GM19324 (cell line): ENCODE data around the gene ATP10D.

Experiments used
- ATAC-seq: cut with Tn5 transposase; IDR thresholded peaks from one replicate; pipeline ENCODE4 v1.9.1; 2021; ENCODE audit warnings: mild to moderate bottlenecking, moderate library complexity; ENCODE audit not compliant: unreplicated experiment, low FRiP score

The ATP10D gene

GRCh38 chr4:47570816-47571215, 85.7 kb downstream of the ATP10D start:
- no peak for ATAC-seq

- no peak for ATAC-seq
These were observed 87.9 kb downstream of the ATP10D start for GRCh38 chr4:47572981-47573380.

DNA sequence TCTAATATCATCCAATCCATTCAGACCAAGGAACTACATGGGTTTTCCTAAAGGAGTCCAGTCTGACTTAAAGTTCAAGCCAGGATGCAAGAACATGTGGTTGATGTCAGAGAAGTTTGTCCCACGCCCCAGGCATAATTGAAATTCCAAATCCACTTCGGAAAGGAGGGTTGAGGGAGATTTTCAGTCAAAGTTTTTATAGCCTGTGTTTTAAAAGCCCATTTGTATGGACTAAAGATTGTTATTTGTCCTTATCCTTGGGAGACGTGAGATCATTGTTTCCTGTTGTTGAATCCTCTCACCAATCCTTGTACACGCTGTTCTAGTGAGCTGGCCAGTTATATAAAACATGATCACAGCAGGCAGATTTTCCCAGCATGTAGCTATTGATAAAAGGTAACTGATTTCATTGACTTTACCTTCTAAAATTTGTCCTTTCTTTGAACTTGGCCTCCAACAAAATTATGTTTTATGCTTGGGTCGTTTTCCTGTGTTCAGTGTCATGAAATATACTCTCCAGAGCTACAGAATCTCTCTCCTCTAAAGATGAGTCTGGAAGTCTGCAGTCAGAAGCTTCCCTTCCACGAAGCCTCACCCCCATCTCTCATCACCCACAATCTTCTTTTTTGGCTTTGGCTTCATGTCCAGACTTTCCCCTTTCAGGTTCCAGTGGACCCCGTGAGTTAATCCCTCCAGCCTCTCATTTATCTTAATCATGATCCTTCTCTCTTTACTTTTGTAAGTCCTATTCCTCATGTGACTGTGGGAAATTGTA, 92.9 kb downstream of the ATP10D start:
- ATAC-seq = no peak

GRCh38 chr4:47579235-47579634, 94.2 kb downstream of the ATP10D start:
- no peak for ATAC-seq

DNA sequence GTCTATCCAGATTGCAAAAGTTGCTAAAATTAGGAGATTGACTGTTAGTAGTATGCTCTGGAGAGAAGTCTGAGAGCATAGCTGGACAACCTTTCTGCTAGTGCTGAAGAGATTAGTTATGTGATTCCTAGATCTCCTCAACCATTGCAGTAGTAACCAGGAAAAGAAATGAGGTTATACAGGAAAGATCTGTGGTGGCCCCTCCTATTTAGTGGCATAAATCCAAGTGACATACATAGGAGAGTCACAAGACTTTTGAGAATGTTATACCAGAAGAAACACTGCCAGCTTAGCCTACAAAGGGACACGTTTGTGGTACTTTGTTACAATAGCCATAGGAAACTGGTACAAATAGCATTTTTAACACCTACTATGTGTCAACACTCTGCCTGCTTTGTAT, 105.2 kb downstream of the ATP10D start:
- ATAC-seq = no peak

- no peak for ATAC-seq
These were observed 112.6 kb downstream of the ATP10D start for GRCh38 chr4:47597696-47598095.

DNA sequence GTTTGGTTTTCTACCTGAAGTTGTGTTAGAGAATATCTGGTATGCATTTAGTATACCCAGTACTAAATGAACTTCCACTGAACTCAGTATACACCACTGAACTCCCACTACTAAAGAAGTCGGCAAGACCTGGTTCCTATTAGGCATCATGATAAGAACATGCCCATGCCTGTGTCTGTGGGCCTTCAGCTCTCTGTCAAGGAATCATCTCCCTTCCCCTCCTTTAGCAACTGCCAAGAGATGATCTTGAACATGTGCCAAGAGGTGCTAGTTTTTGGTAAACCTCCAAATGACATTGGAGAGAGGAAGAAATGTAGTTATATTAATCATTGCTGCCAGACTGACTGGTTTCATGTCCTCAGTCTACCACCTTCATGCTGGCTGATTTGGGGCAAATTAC, 113.2 kb downstream of the ATP10D start:
- ATAC-seq = no peak

DNA sequence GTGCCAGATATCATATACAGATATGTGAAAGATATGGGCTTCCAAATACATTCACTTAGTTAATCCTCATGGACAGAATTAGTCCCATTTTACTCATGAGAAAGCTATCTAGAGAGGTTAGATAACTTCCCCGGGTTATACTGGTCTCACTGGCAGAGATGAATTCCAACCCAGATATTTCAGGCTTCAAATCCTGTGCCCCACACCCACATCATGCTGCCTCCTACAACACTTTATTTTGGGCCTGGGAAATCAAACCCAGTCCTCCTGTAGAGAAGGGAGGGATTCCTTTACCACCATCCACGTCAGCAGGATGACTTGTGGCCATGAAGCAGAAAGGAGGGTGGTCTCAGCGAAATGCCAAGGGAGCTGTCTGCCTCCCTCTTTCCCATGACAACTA, 113.8 kb downstream of the ATP10D start:
- no peak for ATAC-seq

GRCh38 chr4:47606482-47606881, 121.4 kb downstream of the ATP10D start:
- no peak for ATAC-seq

DNA sequence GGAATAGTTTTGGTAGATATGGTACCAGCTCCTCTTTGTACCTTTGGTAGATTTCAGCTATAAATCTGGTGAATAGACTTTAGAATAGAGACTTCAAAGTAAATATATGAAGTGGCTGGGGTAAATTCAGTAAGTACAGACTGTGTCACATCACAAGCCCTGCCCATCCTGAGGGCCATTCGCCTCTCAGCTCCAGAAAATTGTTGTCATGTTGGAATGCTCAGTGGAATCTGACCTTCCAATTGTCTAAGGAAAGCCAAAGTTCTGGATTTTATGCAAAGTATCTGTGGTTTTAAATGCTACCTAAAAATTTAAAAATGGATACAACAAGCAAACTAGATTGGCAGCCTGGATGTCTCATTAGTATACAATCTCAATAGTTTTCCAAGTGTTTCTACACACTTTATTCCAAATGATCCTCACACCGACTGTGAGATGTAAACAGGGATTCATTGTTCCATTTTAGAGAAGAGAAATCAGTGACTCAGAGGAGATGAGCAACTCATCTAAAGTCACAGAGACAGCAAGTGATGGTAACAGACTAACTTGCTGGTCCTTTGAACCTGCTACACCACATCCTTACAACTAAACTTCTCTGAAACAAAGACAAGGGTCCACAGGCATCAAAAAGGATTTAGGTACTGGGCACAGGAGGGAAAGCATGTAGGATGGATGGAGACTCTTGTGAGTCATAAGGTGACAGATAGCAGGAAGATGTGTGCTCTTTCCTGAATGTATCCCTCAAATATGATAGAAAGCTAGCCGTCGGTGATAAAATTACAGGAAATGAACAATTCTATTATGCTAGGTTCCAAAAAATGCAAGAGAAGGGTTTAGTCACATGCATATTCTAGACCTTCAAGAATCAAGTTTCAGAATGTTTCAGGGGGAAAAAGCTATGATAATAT, 127.3 kb downstream of the ATP10D start:
- no peak for ATAC-seq

- no peak for ATAC-seq
These were observed 130.3 kb downstream of the ATP10D start for GRCh38 chr4:47615385-47615784.

- ATAC-seq = peak; percentile 80
These were observed 132.5 kb downstream of the ATP10D start for GRCh38 chr4:47617607-47618006.

DNA sequence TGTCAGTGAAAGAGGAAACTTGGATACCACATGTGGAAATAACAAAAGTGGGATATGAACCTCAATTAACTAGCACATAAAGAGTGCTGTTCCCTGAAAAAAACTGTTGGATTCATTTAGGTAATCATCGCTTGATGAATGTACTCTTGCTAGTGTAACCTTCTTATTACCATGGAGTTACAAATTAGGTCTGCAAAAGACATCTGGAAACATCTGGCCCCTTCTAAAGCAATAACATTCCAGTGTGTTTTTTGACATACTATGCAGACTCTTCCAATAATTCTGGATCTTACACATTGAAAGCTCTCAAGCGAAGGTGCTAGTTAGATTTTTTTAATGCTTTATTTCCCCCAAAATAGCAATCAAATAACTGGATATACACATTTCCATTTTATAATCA, 134.6 kb downstream of the ATP10D start:
- no peak for ATAC-seq

GRCh38 chr4:47621181-47621580, 136.1 kb downstream of the ATP10D start:
- no peak for ATAC-seq

- ATAC-seq = no peak
These were observed 139.0 kb downstream of the ATP10D start for GRCh38 chr4:47624031-47624441.

- ATAC-seq = no peak
These were observed 146.1 kb downstream of the ATP10D start for GRCh38 chr4:47631161-47631560.

DNA sequence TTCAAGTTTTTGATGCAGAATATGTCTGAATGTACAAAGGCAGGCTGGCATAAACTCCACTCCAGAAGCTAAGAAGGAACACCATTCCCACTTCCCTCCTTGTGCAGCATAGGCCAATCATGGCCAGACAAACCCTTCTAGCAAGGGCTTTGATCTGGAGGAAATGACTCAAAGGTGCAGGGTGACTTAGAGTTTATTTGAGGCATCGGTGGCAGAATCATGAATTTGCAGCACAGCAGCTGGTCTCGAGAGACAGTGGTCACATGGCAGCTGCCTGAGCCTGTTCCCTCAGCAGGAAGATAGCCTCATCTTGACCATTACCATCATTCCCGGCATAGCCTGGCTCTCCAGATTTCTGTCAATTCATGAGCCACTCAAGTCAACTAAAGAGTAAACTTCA, 154.5 kb downstream of the ATP10D start:
- ATAC-seq = no peak

DNA sequence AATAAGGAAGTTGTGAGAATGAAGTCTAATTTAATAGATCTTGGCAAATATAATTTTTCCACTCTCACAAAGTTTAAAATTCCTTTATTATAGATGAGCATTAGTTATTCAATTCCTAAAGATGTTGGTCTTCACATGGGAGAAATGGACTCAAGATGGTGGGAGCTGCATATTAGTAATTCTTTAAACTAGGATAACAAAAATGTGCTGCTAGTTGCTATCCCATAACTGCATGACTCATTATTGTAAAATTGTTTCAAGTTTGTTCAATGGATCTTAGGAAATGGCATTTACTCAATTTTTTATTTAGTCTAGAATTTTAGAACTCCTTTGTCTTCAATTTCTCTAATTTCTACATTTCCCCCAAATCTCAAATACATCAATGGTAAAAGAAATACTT, 155.8 kb downstream of the ATP10D start:
- ATAC-seq = no peak

GRCh38 chr4:47641755-47642154, 156.7 kb downstream of the ATP10D start:
- ATAC-seq = no peak

DNA sequence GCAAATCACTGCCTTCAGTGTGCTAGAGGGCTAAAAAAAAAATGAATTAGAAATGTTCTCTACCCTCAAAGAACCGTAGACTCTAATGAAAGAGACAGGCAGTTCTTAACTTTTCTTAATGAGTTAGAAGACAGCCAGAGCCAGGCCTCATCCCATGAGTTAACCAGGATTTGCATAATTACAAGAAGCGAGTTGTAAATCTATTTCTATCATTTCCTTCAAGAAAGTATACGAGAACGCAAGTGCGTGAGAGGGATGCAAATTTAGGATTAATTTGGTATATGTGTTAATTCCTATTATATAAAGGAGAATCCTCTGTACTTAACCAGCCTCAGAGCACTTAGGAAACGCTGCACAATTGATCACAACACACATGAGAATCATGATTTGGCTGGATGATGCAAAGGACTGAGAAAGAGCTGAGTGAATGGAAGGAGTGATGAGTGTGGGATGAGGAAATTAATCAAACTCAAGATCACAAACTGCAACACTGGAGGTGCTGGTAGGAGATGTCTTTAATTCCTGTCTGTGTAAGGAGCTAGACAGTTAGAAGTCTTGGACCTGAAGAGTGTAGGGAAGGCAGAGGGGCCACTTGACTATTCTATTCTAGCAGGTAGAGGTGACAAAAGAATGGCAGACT, 157.2 kb downstream of the ATP10D start:
- no peak for ATAC-seq
